Thyroid gland (tissue), 4 donors: ENCODE data around the gene VKORC1. TPM values are rescaled to one million over a fixed set of nuclear protein-coding genes. Genes with fewer than 3 reads are reported as not detected.
A peak's percentile ranks its signal among the peaks of the same experiment; 100 is the strongest.

Experiments
- DNase-seq, 2 donors: peaks; one replicate each; pipeline ENCODE4 v3.0.0-alpha.2; 2019
- H3K27ac ChIP-seq, 3 donors: fragments of 200-600 bp; sonication (generic); 1 replicate in 2 of 3; 2 replicates in 1 of 3; pipeline ENCODE4 v1.5.1; 2016 to 2019; ENCODE audit warnings: mild to moderate bottlenecking in 1 of 3, moderate library complexity in 1 of 3
- H3K27me3 ChIP-seq: fragments of 200-600 bp; sonication (generic); one replicate; pipeline ENCODE4 v1.5.1; 2019
- H3K36me3 ChIP-seq, 2 donors: fragments of 200-600 bp; sonication (generic); one replicate each; pipeline ENCODE4 v1.5.1; 2016 to 2019
- H3K4me1 ChIP-seq, 2 donors: fragments of 200-600 bp; sonication (generic); one replicate each; pipeline ENCODE4 v1.5.1; 2017 to 2019
- H3K4me3 ChIP-seq, 3 donors: fragments of 200-600 bp; sonication (generic); replicated peaks in 1 of 3; 1 replicate in 2 of 3; 2 replicates in 1 of 3; pipeline ENCODE4 v1.5.1; 2016; ENCODE audit warnings: mild to moderate bottlenecking in 1 of 3
- H3K9me3 ChIP-seq: fragments of 200-600 bp; sonication (generic); one replicate; pipeline ENCODE4 v1.5.1; 2017
- CTCF ChIP-seq, 6 experiments: fragments of 200-600 bp in 3 of 6; fragments of 450-650 bp in 3 of 6; sonication (generic) in 3 of 6; IDR thresholded peaks; one replicate each; pipeline ENCODE4 v1.5.1; 2016 to 2019; ENCODE audit warnings: antibody characterized with exemption in 6 of 6, mild to moderate bottlenecking in 2 of 6, inconsistent platforms in 1 of 6, moderate library complexity in 1 of 6
- POLR2A ChIP-seq, 2 donors: fragments of 450-650 bp; IDR thresholded peaks; one replicate each; pipeline ENCODE4 v1.6.1; 2017; ENCODE audit warnings: antibody characterized with exemption in 2 of 2, mild to moderate bottlenecking in 2 of 2, moderate library complexity in 1 of 2
- WGBS, 2 donors: methylation state at CpG; one replicate each; pipeline ENCODE4 v1.1.5; 2017; 5-methylcytosine and 5-hydroxymethylcytosine counted together
- intact Hi-C: fragments of 100-400 bp; cut with DNase I; formaldehyde crosslinking; loops from one replicate; pipeline ENCODE4 v1.15.1; 2023
- total RNA-seq, 4 donors: library from RNA; depleted of rRNA; stranded (reverse); fragments of >200 nt; gene quantifications; one replicate each; pipeline ENCODE4 v1.2.3, GENCODE V29; 2016

The VKORC1 gene
- total RNA-seq, 4 donors from 2014 or later: 58.7 to 145 (median 104) TPM

- intact Hi-C loops: no loop called here
- Histone ChIP-seq H3K27ac (no peak overlapping the region), H3K4me3 (no peak overlapping the region), H3K9me3 (no peaks in the 10 kb centered on the region), H3K4me1 (peaks cover 10 to 11% of the 10 kb centered on the region in 2 donors), H3K27me3 (no peaks in the 10 kb centered on the region), H3K36me3 (peaks cover 48 to 49% of the 10 kb centered on the region in 2 donors)
- no peak for DNase-seq
- WGBS, 2 donors: 93 to 100% methylated on average over 7 to 15 of the region's 15 CpGs
- TF ChIP-seq POLR2A (IDR thresholded peaks at IDR 0.05) (no peak), CTCF (IDR thresholded peaks at IDR 0.05) (no peak)
Observed at GRCh38 chr16:31078597-31079341, 15.8 kb downstream of the VKORC1 start.

GRCh38 chr16:31077592-31078396, 16.8 kb downstream of the VKORC1 start:
- H3K9me3 ChIP-seq: no peaks in the 10 kb centered on the region
- H3K4me1 ChIP-seq: peaks cover 10 to 12% of the 10 kb centered on the region in 2 donors
- no peak overlapping the region for H3K4me3 ChIP-seq
- 95 to 98% methylated on average over 29 of the region's 30 CpGs for WGBS, 2 donors
- no peak overlapping the region for H3K27ac ChIP-seq
- H3K27me3 ChIP-seq: no peaks in the 10 kb centered on the region
- DNase-seq: no peak
- H3K36me3 ChIP-seq: peaks cover 48 to 49% of the 10 kb centered on the region in 2 donors
- intact Hi-C loops: no loop called here
- TF ChIP-seq CTCF (IDR thresholded peaks at IDR 0.05): no peak
- no peak for TF ChIP-seq POLR2A (IDR thresholded peaks at IDR 0.05)

GRCh38 chr16:31077024-31077423, 17.6 kb downstream of the VKORC1 start:
- intact Hi-C loops: no loop called here
- DNase-seq: no peak
- Histone ChIP-seq H3K4me1 (peaks cover 18 to 20% of the 10 kb centered on the region in 2 donors), H3K9me3 (no peaks in the 10 kb centered on the region), H3K36me3 (peaks cover 45 to 49% of the 10 kb centered on the region in 2 donors), H3K4me3 (no peak overlapping the region), H3K27me3 (no peaks in the 10 kb centered on the region), H3K27ac (no peak overlapping the region)
- no peak for TF ChIP-seq POLR2A (IDR thresholded peaks at IDR 0.05)
- no peak for TF ChIP-seq CTCF (IDR thresholded peaks at IDR 0.05)
- 97 to 100% methylated on average over 5 to 6 of the region's 13 CpGs for WGBS, 2 donors

- intact Hi-C loops: no loop called here
- no peak for TF ChIP-seq CTCF (IDR thresholded peaks at IDR 0.05)
- no peak for TF ChIP-seq POLR2A (IDR thresholded peaks at IDR 0.05)
- no peak for DNase-seq
- Histone ChIP-seq H3K4me3 (no peak overlapping the region), H3K9me3 (no peaks in the 10 kb centered on the region), H3K27ac (no peak overlapping the region), H3K27me3 (no peaks in the 10 kb centered on the region), H3K4me1 (peaks cover 19 to 24% of the 10 kb centered on the region in 2 donors), H3K36me3 (peaks cover 43 to 49% of the 10 kb centered on the region in 2 donors)
- WGBS, 2 donors: 77 to 90% methylated on average over 14 to 16 of the region's 16 CpGs
Observed at GRCh38 chr16:31076319-31076718, 18.3 kb downstream of the VKORC1 start.

- Histone ChIP-seq H3K27ac (peak overlapping the region; percentile 72 to 93 (median 75)), H3K36me3 (peaks cover 29 to 35% of the 10 kb centered on the region in 2 donors), H3K27me3 (no peaks in the 10 kb centered on the region), H3K4me3 (peak overlapping the region; percentile 89 to 99 (median 95)), H3K9me3 (no peaks in the 10 kb centered on the region), H3K4me1 (peaks cover 19 to 24% of the 10 kb centered on the region in 2 donors)
- no peak for DNase-seq
- WGBS, 2 donors: 1 to 3% methylated on average over 7 of the region's 7 CpGs
- TF ChIP-seq POLR2A (IDR thresholded peaks at IDR 0.05) (no peak), CTCF (IDR thresholded peaks at IDR 0.05) (no peak)
- intact Hi-C loops: no loop called here
Observed at GRCh38 chr16:31074814-31075183, 19.8 kb downstream of the VKORC1 start.
